A549 (cell line): ENCODE data around the gene VWA5B1. TPM values are rescaled to one million over a fixed set of nuclear protein-coding genes. Genes with fewer than 3 reads are reported as not detected.

Source experiments
- ATAC-seq, 2 experiments: fragments of 200-7000 bp in 1 of 2; fragments of >200 bp in 1 of 2; cut with Nextera tagmentation in 1 of 2; cut with Tn5 transposase in 1 of 2; 3 replicates each; pipeline versions ENCODE4 v1.8.0 to v1.9.1; 2018 to 2020; ENCODE audit warnings: mild to moderate bottlenecking in 1 of 2, moderate library complexity in 1 of 2
- CTCF ChIA-PET: fragments of 300-600 bp; sonication (Branson Sonifier 250); formaldehyde crosslinking; extraction: SDS; loops from one replicate; lab custom pipeline; 2021; ENCODE audit warnings: antibody characterized with exemption, inconsistent platforms; lab: Yijun Ruan, JAX
- POLR2A ChIA-PET: fragments of 350-600 bp; formaldehyde crosslinking; extraction: SDS; loops from one replicate; lab custom pipeline; 2021; ENCODE audit warnings: antibody characterized with exemption, inconsistent platforms; lab: Yijun Ruan, JAX
- DNase-seq, 2 experiments: peaks; one replicate each; pipeline versions ENCODE4 v3.0.0 to v3.0.0-alpha.2; 2011 to 2016; ENCODE audit warnings: low read depth in 1 of 2, low spot score in 1 of 2
- FAIRE-seq: peaks from 2 replicates; lab custom pipeline; 2011; peaks lifted over from hg19 to GRCh38; lab: Jason Lieb, UNC
- H3K27ac ChIP-seq, 2 experiments: fragments of >200 bp; sonication (Bioruptor Twin); formaldehyde crosslinking; 3 replicates each; pipeline ENCODE4 v1.5.1; 2016 to 2017
- H3K4me1 ChIP-seq: fragments of >200 bp; sonication (Bioruptor Twin); formaldehyde crosslinking; 3 replicates; pipeline ENCODE4 v1.6.1; 2016
- H3K4me2 ChIP-seq: fragments of >200 bp; sonication (Bioruptor Twin); formaldehyde crosslinking; 3 replicates; pipeline ENCODE4 v1.6.1; 2016
- H3K4me3 ChIP-seq: fragments of >200 bp; sonication (Bioruptor Twin); formaldehyde crosslinking; 3 replicates; pipeline ENCODE4 v1.5.1; 2016
- H3K9me3 ChIP-seq: fragments of >200 bp; sonication (Bioruptor Twin); formaldehyde crosslinking; 3 replicates; pipeline ENCODE4 v1.6.1; 2016
- ATOH8 ChIP-seq: fragments of 250-450 bp; sonication (Bioruptor Pico); IDR thresholded peaks from 2 replicates; pipeline ENCODE4 v1.5.0; 2020; ENCODE audit warnings: low read depth, mild to moderate bottlenecking, moderate library complexity
- CBX8 ChIP-seq: fragments of 200-600 bp; sonication (generic); IDR thresholded peaks from 2 replicates; pipeline ENCODE4 v1.6.1; 2016
- CHD4 ChIP-seq: fragments of 200-600 bp; sonication (generic); IDR thresholded peaks from 2 replicates; pipeline ENCODE4 v1.6.1; 2016; ENCODE audit warnings: antibody characterized with exemption, mild to moderate bottlenecking, borderline replicate concordance
- EHF ChIP-seq: fragments of 250-450 bp; sonication (Bioruptor Pico); IDR thresholded peaks from 2 replicates; pipeline ENCODE4 v1.5.0; 2020; ENCODE audit warnings: mild to moderate bottlenecking
- EHMT2 ChIP-seq: fragments of 200-600 bp; sonication (generic); IDR thresholded peaks from 2 replicates; pipeline ENCODE4 v1.6.1; 2016; ENCODE audit warnings: antibody characterized with exemption, low read depth, mild to moderate bottlenecking, moderate library complexity
- ELK1 ChIP-seq: fragments of 150-350 bp; IDR thresholded peaks from 2 replicates; pipeline ENCODE4 v1.6.1; 2014; ENCODE audit warnings: low read depth, mild to moderate bottlenecking, low read length
- ESRRA ChIP-seq: fragments of 150-350 bp; IDR thresholded peaks from 2 replicates; pipeline ENCODE4 v1.6.1; 2014; ENCODE audit warnings: mild to moderate bottlenecking, low read length, borderline replicate concordance
- FOSL2 ChIP-seq, 2 experiments: fragments of 450-650 bp in 1 of 2; fragments of >200 bp in 1 of 2; sonication (Bioruptor Twin) in 1 of 2; formaldehyde crosslinking; IDR thresholded peaks; 2 replicates each; pipeline versions ENCODE4 v1.5.0 to v1.6.1; 2016 to 2020; ENCODE audit warnings: mild to moderate bottlenecking in 1 of 2, moderate library complexity in 1 of 2
- FOXS1 ChIP-seq: fragments of 250-450 bp; sonication (Bioruptor Pico); IDR thresholded peaks from 2 replicates; pipeline ENCODE4 v1.5.0; 2020; ENCODE audit warnings: mild to moderate bottlenecking, moderate library complexity
- HDAC2 ChIP-seq: fragments of 200-600 bp; sonication (generic); IDR thresholded peaks from 2 replicates; pipeline ENCODE4 v1.6.1; 2016
- HOXB13 ChIP-seq: fragments of 250-450 bp; sonication (Bioruptor Pico); IDR thresholded peaks from 2 replicates; pipeline ENCODE4 v1.5.0; 2020; ENCODE audit warnings: low read depth, mild to moderate bottlenecking, moderate library complexity
- MAFK ChIP-seq: fragments of 450-650 bp; IDR thresholded peaks from 2 replicates; pipeline ENCODE4 v1.6.1; 2014; ENCODE audit not compliant: partially characterized antibody
- NR3C1 ChIP-seq: fragments of >200 bp; sonication (Bioruptor Twin); formaldehyde crosslinking; IDR thresholded peaks from 3 replicates; pipeline ENCODE4 v1.6.1; 2017
- RFX5 ChIP-seq: fragments of 450-650 bp; IDR thresholded peaks from 2 replicates; pipeline ENCODE4 v1.7.1; 2014; ENCODE audit warnings: antibody characterized with exemption, mild to moderate bottlenecking, moderate library complexity
- ZNF302 ChIP-seq: fragments of 250-450 bp; sonication (Bioruptor Pico); IDR thresholded peaks from 2 replicates; pipeline ENCODE4 v1.9.0; 2021; ENCODE audit warnings: inconsistent platforms, mild to moderate bottlenecking, moderate library complexity
- WGBS: methylation state at CpG from one replicate; pipeline ENCODE4 v1.1.6; 2017; ENCODE audit errors: missing lambda C conversion rate; 5-methylcytosine and 5-hydroxymethylcytosine counted together
- polyA plus RNA-seq, 4 experiments: library from polyadenylated mRNA; depleted of rRNA in 3 of 4; stranded (reverse); fragments of >200 nt; fragmentation: RNase III in 1 of 4; extraction: RNeasy Plus Mini Kit Qiagen cat#74134 plus additional on column Dnase treatment in 1 of 4; gene quantifications; 2 replicates in 3 of 4; 3 replicates in 1 of 4; pipeline ENCODE4 v1.2.3, GENCODE V29; 2011 to 2017
- TF ChIP-seq, protein P1 (sequence below): fragments of 450-650 bp; IDR thresholded peaks from 2 replicates; pipeline ENCODE4 v1.6.1; 2014; ENCODE audit warnings: antibody characterized with exemption
- TF ChIP-seq, protein P2 (sequence below): IDR thresholded peaks from 2 replicates; pipeline ENCODE4 v1.6.1; 2012

The VWA5B1 gene
- polyA plus RNA-seq, 2 of the 4 experiments (the other 2 are of a cell fraction): not detected

DNA sequence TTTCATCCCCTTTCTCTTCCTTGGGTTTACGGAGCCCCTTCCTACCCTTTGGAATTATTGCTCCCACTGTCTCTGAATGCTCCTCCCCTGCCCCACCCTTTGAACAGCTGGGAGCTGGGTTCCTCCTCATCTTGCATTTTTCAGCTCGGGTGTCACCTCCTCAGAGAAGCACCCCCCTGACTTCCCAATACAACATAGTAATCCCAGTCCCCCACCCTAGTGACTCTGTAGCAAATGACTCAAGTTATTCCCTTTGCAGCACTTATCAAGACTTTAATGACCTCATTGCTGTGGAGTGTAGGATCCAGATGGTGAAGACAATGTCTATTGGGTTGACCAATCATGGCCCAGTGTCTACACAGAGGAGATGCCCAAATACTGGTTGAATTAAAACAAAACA is 8.9 kb upstream of the VWA5B1 start:
- CTCF ChIA-PET: interaction anchor here (1.4 kb wide), 1 partner anchor 10 kb away, joined by 3 read pairs; no protein-coding TSS in a partner anchor

DNA sequence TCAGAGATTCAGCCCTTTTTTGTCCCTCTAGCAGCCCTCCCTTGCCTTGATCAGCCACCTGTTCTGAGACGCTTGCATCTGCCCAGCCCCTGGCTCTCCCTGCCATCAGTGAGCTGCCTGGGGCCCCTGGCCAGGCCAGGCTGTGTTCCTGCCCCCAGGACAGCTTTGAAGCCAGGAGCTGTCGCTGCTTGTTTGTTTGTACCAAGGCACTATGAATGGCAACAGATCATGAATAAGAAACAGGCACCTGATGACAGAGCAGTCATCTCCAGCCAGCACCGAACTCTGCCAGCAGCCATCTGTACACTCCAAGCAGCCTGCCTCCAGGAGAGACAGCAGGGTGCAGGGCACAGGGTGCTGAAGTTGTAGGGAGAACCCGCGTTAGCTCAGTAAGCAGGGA is 8.1 kb upstream of the VWA5B1 start:
- FAIRE-seq (no peak), ATAC-seq (no peak), DNase-seq (no peak)
- Histone ChIP-seq H3K4me3 (no peak overlapping the region), H3K4me2 (no peak overlapping the region)
- POLR2A ChIA-PET: no interaction called here
- WGBS: 61% methylated on average over 5 of the region's 5 CpGs
- TF ChIP-seq NR3C1 (no peak), FOSL2 (IDR thresholded peaks at IDR 0.05) (no peak), FOSL2 (CRISPR knock-in tag; IDR thresholded peaks at IDR 0.05) (no peak)
- TF ChIP-seq, all 56 proteins: peak for 0
- CTCF ChIA-PET: interaction anchor here (0.6 to 1.6 kb wide), 3 partner anchors 62 to 70 kb away, joined by 3 to 4 read pairs (median 3); no protein-coding TSS in a partner anchor
- Histone ChIP-seq H3K4me1 (no peaks in the 10 kb centered on the region; the same call in 2 of the 3 replicates), H3K27ac (no peak overlapping the region), H3K9me3 (no peaks in the 10 kb centered on the region)

More for the DNA sequence above, 8.9 kb upstream of the VWA5B1 start:
- Histone ChIP-seq H3K4me3 (no peak overlapping the region), H3K4me2 (no peak overlapping the region), H3K4me1 (no peaks in the 10 kb centered on the region; the same call in 2 of the 3 replicates)
- no peak for FAIRE-seq
- peak in 1 of 2 experiments; percentile 4 for DNase-seq
- no peak for TF ChIP-seq EHF (CRISPR knock-in tag)
- no peak for TF ChIP-seq ESRRA
- TF ChIP-seq HDAC2: no peak
- TF ChIP-seq NR3C1: no peak
- TF ChIP-seq ATOH8 (CRISPR knock-in tag): no peak
- TF ChIP-seq CHD4: no peak
- TF ChIP-seq, protein P1, sequence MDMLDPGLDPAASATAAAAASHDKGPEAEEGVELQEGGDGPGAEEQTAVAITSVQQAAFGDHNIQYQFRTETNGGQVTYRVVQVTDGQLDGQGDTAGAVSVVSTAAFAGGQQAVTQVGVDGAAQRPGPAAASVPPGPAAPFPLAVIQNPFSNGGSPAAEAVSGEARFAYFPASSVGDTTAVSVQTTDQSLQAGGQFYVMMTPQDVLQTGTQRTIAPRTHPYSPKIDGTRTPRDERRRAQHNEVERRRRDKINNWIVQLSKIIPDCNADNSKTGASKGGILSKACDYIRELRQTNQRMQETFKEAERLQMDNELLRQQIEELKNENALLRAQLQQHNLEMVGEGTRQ: no peak
- TF ChIP-seq CBX8: no peak
- TF ChIP-seq, all 56 proteins: peak for 0
- Histone ChIP-seq H3K27ac (no peak overlapping the region), H3K9me3 (no peaks in the 10 kb centered on the region)
- POLR2A ChIA-PET: no interaction called here
- ATAC-seq: no peak
- 50% methylated on average over 2 of the region's 2 CpGs for WGBS

- FAIRE-seq (no peak), ATAC-seq (no peak), DNase-seq (no peak)
- ChIA-PET POLR2A (no interaction called here), CTCF (interaction anchor here (1.6 kb wide), 1 partner anchor 71 kb away, joined by 4 read pairs; no protein-coding TSS in a partner anchor)
- Histone ChIP-seq H3K4me3 (no peak overlapping the region), H3K4me2 (no peak overlapping the region), H3K9me3 (no peaks in the 10 kb centered on the region), H3K4me1 (no peaks in the 10 kb centered on the region; the same call in 2 of the 3 replicates), H3K27ac (no peak overlapping the region)
- 50% methylated on average over 1 of the region's 2 CpGs for WGBS
- TF ChIP-seq EHMT2: no peak
- TF ChIP-seq ELK1: no peak
- TF ChIP-seq RFX5: no peak
- TF ChIP-seq FOXS1: no peak
- TF ChIP-seq HOXB13 (CRISPR knock-in tag): no peak
These were observed 6.6 kb upstream of the VWA5B1 start for GRCh38 chr1:20284046-20284445.

DNA sequence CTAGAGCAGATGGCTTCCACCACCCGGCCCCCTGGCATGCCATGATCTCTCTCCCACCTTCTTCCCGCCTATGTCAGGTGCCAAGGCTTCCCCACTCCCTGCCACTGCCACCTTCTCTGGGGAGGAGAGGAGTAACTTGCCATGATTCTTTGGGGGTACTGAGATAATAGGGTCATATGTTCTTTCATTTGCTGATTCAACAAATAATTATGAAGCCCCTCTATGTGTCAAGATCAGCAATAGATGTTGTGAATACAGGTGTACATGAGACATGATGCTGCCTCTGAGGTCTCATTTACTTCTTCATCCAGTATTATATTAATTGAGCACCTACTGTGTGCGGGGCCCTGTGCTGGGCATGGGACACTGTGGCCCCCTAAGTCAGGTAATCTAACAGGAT is 6.0 kb upstream of the VWA5B1 start:
- POLR2A ChIA-PET: no interaction called here
- DNase-seq: no peak
- no peak for FAIRE-seq
- WGBS: 32% methylated on average over 3 of the region's 3 CpGs
- no peak for ATAC-seq
- H3K27ac ChIP-seq: no peak overlapping the region
- H3K4me3 ChIP-seq: no peak overlapping the region
- H3K9me3 ChIP-seq: no peaks in the 10 kb centered on the region
- H3K4me2 ChIP-seq: no peak overlapping the region
- TF ChIP-seq MAFK (peak; percentile 59), ZNF302 (CRISPR knock-in tag) (no peak)
- TF ChIP-seq, protein P2, sequence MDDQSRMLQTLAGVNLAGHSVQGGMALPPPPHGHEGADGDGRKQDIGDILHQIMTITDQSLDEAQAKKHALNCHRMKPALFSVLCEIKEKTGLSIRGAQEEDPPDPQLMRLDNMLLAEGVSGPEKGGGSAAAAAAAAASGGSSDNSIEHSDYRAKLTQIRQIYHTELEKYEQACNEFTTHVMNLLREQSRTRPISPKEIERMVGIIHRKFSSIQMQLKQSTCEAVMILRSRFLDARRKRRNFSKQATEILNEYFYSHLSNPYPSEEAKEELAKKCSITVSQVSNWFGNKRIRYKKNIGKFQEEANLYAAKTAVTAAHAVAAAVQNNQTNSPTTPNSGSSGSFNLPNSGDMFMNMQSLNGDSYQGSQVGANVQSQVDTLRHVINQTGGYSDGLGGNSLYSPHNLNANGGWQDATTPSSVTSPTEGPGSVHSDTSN: no peak
- CTCF ChIA-PET: no interaction called here
- H3K4me1 ChIP-seq: no peaks in the 10 kb centered on the region; the same call in 2 of the 3 replicates
